GM03348 (cell line): ENCODE results near the gene ZSWIM8.
A peak's percentile ranks its signal among the peaks of the same experiment; 100 is the strongest.
"Not testable (repeated sequence)": the region's sequence is repeated elsewhere in the genome, so short reads cannot be mapped to it uniquely, and the experiment has no call there.

Experiments
- DNase-seq: peaks from one replicate; pipeline ENCODE4 v3.0.0; 2012; ENCODE audit warnings: low spot score

ZSWIM8 gene

DNA sequence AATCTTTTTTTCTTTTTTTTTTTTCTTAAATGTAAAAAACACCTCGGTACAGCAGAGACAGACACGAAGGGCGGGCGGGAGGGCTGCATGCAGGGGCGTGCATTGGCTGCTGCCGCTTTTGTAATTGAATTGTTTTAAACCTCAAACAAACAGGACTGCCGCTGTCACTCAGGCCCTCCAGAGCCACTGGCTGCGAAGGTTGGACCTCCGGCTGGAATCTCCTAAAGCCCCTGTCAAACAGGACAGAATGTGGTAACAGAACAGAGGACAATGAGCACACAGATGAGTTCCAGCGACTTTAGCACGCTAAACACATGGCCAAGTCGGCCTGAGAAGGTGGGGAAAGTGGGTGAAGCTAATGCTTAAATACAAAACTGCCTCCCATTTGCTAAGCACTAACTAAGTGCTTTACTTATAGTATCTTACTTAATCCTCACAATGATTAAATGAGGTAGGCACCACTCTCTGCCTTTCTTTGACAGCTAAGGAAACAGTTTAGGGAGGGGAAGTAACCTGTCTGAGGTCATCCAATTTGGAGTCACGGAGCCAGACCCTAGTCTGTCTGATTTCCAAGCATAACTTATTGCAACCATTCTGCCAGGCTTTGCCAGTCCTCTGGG, 29.0 kb downstream of the ZSWIM8 start:
- DNase-seq, result no peak

DNA sequence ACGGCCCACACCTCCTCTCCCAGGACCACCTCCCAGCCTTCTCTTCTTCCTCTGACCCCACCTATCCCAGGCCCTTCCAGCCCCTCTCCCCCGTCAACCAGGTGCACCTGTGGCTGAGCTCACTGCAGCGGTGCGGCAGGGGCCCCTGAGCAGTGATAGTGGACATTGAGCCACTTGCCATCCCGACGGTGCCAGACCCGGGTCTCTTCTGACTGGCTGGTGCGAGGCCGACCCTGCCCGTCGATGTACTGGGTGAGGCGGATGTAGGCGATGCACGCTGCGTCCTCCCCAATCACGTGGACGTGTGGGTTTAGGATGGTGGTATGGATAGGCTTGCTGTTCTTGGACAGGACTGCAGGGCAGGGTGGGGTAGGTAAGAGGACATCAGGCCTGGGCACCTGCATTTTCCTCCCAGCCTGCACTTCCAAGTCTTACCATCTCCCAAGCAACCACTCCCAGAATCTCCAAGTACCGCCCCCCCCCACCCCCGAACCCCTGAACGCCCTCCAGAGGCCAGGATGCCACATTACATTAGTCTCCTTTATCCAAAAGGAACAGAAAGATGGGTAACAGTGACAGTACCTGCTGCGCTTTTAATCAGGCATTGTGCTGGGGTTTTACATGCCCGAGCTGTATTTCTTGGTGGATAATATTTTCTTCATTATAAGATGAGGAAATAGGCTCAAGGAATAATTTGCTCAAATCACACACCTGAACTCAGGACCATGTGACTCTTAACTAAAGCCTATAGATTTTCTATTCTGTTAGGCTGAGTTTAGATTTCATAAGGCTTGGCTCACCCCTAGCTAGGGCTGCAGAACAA, 29.7 kb downstream of the ZSWIM8 start:
- peak; percentile 37 for DNase-seq

- DNase-seq, result no peak
These were observed 30.3 kb downstream of the ZSWIM8 start for GRCh38 chr10:73815719-73816030.

DNA sequence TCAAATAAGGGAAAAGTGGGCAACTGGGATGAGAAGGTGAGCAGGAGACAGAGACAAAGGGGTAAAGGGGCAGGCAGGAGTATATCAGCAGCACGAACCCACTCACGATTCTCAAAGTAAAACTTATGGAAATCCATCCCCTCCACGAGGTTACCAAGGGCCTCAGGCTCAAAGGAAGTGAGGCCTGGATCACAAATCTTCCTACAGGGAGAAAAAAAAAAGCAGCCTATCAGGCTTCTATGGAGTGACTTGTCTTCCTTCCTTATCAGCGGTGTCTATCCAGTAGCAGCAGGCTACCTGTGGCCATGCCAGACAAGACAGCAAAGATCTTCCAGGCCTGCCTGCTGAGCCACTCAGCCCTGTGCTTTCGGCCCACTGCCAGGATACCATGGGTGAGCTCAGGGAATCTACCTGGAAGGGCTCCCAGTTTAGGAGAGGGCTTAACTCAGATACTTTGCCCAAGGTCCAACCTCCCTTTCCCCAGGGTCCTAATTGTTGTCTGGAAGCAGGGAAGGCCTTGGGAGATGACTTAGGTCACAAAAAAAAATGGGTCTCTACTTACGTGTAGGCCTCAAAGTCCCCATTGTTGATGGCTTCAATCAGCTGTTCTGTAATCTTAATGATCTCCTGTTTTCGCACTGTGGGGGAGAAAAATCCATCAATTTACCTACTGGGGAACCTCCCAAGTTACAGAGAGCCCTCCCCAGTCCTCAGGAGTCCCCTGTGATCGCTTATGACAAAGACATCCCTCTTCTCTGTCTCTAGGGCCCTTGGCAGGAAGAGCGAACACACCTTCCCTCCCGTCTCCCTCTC, 31.7 kb downstream of the ZSWIM8 start:
- no peak for DNase-seq

DNA sequence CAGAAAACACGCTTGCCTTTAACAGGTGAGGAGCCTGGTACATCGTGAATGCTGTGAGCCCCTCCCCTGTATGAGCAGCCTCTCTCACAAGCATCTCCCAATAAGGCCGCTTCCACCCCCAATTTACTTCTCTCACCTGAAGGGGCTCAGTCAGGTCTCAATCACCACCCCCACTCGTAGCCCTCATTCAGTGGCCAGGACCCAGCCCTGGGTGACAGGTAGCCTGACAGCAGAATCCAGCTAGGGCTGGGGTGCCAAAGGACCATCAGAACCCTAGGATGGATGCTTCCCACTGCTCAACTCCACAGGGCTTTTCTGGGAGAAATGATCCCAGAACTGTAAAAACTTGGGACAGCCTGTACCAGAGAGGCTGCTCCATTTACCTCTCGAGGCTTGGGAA, 32.4 kb downstream of the ZSWIM8 start:
- DNase-seq, result no peak

GRCh38 chr10:73818402-73818801, 33.0 kb downstream of the ZSWIM8 start:
- no peak for DNase-seq

DNA sequence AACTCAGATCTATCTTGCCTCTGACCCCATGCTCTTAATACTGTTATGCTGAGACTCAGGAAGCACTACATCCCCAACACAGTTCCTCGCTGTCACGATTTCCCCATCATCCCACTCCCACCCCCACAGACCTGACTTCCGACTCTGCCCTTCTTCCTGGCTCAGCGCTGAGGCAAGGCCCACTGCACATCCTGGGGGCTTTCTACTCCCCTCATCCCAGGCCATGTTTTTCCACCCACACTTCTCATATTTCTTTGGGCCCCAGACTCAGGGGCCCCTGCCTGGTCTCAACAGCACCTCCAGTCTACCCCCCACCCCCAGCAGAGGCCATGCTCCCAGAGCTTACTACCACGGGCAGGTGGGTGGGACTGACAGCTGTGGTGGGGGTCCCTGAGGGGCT, 33.7 kb downstream of the ZSWIM8 start:
- no peak for DNase-seq

DNA sequence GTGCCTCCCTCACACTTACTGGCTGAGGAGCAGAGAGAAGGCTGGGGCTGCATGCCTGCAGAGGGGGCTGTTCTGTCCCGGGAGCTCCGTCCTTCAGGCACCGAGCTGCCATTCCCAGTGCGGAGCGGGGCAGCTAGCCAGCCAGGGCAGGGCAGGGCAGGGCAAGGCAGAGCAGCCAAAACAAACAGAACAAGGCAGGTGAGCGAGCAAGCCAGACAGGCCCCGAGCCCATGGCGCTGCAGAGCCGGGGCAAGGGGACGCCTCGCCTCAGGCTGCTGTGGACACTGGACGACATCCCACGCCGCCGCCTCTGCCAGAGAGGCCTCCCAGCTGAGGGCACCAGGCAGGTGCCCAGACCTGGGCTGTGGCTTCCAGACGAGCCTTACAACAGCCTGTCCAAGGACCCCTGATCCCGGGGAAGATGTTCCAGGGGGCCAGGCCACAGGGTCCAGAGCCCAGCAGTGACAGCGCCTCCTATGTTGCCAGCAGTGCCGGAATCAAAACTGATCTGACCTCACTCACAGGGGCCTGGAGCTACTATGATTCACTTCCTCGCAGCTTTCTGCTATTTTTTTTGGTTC, 34.2 kb downstream of the ZSWIM8 start:
- DNase-seq, result no peak

GRCh38 chr10:73823391-73823790, 38.0 kb downstream of the ZSWIM8 start:
- DNase-seq, result no peak

DNA sequence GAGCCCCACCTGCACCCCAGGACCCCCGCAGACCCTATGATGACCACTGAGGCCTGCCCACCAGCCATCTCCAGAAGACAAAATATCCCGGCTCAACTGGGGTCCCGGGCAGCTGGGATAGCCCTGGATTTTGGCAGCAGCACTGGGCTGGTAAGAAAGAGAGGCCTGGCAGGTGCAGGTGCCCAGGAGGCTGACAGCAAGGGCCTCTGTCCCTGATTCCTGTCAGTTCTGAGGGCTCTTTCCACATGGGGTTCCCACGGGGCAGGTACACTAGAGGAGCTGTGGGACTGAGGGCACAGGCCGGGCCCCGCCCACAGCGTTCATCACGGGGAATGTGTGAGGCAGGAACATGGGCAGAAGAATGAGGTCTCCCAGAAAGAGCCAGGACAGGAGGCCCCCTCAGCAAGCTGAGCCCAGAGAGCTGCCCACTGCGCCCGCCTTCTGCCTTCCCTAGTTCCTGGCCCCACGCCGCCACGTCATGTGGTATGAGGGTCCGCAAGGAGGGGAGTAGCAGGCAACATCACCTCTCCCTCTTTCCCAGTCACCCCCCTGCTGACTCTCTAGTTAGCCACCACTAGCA, 38.8 kb downstream of the ZSWIM8 start:
- no peak for DNase-seq

GRCh38 chr10:73827346-73828089, 42.1 kb downstream of the ZSWIM8 start:
- DNase-seq, result no peak

DNA sequence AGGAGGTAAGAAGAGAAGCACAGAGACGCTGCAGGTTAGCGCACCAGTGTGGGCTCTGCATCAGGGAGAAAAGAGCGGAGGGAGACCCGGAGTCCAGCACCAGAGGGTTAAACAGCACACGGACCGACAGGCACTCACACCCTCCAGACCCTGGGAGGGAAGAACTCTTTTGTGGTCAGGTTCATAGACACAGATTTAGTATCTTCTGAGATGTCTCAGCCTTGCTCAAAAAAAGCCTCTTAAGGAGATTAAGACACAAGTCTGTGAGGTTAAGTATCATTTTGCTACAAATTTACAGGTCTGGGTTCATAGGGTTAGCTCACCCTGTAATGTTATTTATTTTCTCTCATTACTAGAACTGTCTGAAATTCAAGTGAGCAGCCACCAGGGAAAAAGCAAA, 42.8 kb downstream of the ZSWIM8 start:
- DNase-seq, result no peak

DNA sequence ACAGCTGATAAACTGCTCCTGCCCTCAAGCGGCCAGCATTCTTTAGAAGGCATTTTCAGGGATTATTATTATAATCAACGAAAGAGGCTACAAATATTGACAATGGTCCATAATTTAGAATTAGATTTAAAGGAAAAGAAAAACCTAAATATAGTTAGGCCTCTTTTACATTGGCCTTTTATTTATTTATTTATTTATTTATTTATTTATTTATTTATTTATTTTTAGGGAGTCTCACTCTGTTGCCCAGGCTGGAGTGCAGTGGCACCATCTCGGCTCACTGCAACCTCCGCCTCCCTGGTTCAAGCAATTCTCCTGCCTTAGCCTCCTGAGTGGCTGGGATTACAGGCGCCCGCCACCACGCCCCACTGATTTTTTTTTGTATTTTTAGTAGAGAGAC, 43.7 kb downstream of the ZSWIM8 start:
- DNase-seq, result not testable (repeated sequence)

GRCh38 chr10:73836427-73836980, 51.1 kb downstream of the ZSWIM8 start:
- no peak for DNase-seq

- DNase-seq, result peak; percentile 69
These were observed 51.7 kb downstream of the ZSWIM8 start for GRCh38 chr10:73837072-73837471.

DNA sequence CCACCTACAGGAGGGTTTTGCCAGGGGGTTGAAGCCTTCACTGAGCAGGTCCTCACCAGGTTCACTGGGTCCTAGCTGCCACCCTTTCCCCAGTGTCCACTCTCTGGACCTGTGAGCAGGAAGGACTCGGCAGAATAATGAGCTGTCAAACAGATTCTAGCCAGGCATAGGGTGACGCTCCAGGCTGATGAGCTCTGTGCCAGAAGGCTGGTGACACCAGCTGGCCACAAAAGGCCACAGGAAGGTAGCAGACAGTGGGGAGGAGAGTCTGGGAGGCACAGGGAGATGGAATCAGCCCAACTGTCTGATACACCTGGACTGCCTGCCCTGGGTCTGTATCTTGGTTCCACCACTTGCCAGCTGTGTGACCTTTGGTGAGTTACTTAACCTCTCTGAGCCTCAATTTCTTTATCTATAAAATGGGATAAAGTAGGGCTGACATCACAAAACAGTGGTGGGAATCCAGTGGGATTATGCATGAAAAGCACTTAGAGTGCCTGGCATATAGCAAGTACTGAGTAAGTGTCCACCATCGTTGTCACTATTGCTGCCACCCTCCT, 52.7 kb downstream of the ZSWIM8 start:
- no peak for DNase-seq

- peak; percentile 34 for DNase-seq
These were observed 53.4 kb downstream of the ZSWIM8 start for GRCh38 chr10:73838827-73839226.

GRCh38 chr10:73839276-73839966, 54.0 kb downstream of the ZSWIM8 start:
- no peak for DNase-seq

- DNase-seq, result no peak
These were observed 54.6 kb downstream of the ZSWIM8 start for GRCh38 chr10:73840056-73840402.

GRCh38 chr10:73840403-73841060, 55.1 kb downstream of the ZSWIM8 start:
- no peak for DNase-seq
